ENCODE data around the gene GPR148.

GPR148 gene

DNA sequence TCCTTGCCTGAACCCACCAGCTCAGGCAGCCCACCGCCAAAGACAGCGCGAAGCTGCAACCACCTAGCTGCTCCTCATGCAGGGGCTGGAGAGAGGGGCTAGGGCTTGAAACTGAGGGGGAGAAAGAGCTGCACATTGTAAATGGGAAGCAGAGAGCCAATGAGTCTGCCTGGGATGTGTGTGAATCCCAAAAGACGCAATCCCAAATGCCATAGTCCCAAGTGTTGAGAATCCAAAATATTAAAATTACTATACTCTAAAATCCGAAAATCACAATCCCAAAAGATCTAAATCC lies 35.9 kb downstream of the GPR148 start:
- H3K9ac ChIP-seq (ENCODE audit: low read depth, low read length): no peak overlapping the region
- H3K4me3 ChIP-seq (ENCODE audit: low read depth, low read length): no peak overlapping the region
- H3K9me3 ChIP-seq (ENCODE audit: control insufficient read depth, insufficient read depth, low read length): no peaks in the 10 kb centered on the region
- no peaks in the 10 kb centered on the region for H3K36me3 ChIP-seq (ENCODE audit: control insufficient read depth, insufficient read depth, low read length)
- H3K27me3 ChIP-seq (ENCODE audit: control insufficient read depth, insufficient read depth, low read length): no peaks in the 10 kb centered on the region
- H3K4me1 ChIP-seq (ENCODE audit: control insufficient read depth, insufficient read depth, low read length): no peaks in the 10 kb centered on the region

DNA sequence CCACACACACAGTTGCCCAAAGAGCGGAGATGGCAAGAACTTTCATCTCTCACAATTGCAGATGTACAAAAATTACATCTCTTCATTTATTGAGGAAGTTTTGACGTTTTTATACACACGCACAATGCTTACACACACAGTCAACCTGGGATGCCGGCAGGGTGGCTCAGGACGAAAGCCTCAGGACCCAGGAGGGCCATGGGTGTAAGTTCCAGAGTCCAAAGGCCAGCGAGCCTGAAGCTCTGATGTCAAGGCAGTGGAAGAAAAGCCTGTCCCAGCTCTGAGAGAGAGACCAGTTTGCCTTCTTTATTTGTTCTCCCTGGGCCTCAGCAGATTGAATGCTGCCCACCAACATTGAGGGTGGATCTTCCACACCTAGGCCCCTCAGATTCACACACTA lies 36.6 kb downstream of the GPR148 start:
- Histone ChIP-seq H3K4me1 (ENCODE audit: control insufficient read depth, insufficient read depth, low read length) (no peaks in the 10 kb centered on the region), H3K4me3 (ENCODE audit: low read depth, low read length) (no peak overlapping the region), H3K9me3 (ENCODE audit: control insufficient read depth, insufficient read depth, low read length) (no peaks in the 10 kb centered on the region), H3K36me3 (ENCODE audit: control insufficient read depth, insufficient read depth, low read length) (no peaks in the 10 kb centered on the region), H3K27me3 (ENCODE audit: control insufficient read depth, insufficient read depth, low read length) (no peaks in the 10 kb centered on the region), H3K9ac (ENCODE audit: low read depth, low read length) (no peak overlapping the region)

DNA sequence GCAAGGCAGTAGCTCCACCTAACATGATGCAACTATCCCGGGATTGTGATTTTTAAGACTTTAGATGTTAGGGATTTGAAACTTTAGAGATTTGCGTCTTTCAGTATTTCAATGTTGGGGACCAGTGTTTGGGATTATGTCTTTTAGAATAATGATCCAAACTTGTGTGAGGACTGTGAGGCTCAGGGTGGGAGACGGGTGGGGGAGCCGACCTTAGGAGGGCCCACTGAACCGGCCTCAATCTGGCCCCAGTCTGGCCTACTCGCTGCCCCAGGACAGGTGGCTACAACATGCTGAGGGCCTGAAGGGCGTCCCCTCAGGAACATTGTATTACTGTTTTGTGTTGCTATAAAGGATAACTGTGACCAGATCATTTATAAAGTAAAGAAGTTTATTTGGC lies 37.2 kb downstream of the GPR148 start:
- Histone ChIP-seq H3K4me1 (ENCODE audit: control insufficient read depth, insufficient read depth, low read length) (no peaks in the 10 kb centered on the region), H3K9ac (ENCODE audit: low read depth, low read length) (no peak overlapping the region), H3K9me3 (ENCODE audit: control insufficient read depth, insufficient read depth, low read length) (no peaks in the 10 kb centered on the region), H3K36me3 (ENCODE audit: control insufficient read depth, insufficient read depth, low read length) (no peaks in the 10 kb centered on the region), H3K4me3 (ENCODE audit: low read depth, low read length) (no peak overlapping the region), H3K27me3 (ENCODE audit: control insufficient read depth, insufficient read depth, low read length) (no peaks in the 10 kb centered on the region)

DNA sequence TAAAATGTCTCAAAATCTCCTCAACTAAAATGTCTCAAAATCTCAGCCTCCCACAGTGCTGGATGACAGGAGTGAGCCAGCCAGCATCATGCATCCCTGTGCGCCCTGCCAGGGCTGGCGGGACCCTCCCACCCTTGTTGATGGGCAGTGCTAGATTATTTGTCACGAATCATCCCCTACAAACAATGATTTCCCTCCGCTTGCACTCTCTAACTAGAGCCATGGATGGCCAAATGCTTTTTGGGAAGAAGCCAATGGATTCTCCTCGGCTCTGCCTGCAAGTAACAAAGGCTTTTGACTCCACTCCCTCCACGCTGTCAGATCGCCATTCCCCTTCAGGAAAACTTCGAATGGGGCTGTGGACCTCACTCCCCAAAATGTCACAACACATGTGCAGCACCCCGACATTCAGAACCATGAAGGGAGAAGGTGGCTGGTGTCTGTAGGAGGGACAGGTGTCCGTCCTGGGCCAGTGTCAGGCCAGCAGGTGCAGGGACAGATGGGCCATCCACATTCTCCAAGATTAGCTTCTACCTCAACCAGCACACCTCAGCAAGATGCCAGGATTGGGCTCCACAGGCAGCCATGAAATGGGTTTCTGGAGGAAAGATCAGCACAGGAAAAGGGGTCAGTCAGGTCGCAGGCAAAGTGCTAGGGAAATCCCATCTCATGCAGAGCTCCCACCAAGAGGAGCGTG lies 38.0 kb downstream of the GPR148 start:
- H3K9ac ChIP-seq (ENCODE audit: low read depth, low read length): no peak overlapping the region
- H3K36me3 ChIP-seq (ENCODE audit: control insufficient read depth, insufficient read depth, low read length): no peaks in the 10 kb centered on the region
- no peak overlapping the region for H3K4me3 ChIP-seq (ENCODE audit: low read depth, low read length)
- H3K27me3 ChIP-seq (ENCODE audit: control insufficient read depth, insufficient read depth, low read length): no peaks in the 10 kb centered on the region
- H3K4me1 ChIP-seq (ENCODE audit: control insufficient read depth, insufficient read depth, low read length): peaks cover 2% of the 10 kb centered on the region
- no peaks in the 10 kb centered on the region for H3K9me3 ChIP-seq (ENCODE audit: control insufficient read depth, insufficient read depth, low read length)

DNA sequence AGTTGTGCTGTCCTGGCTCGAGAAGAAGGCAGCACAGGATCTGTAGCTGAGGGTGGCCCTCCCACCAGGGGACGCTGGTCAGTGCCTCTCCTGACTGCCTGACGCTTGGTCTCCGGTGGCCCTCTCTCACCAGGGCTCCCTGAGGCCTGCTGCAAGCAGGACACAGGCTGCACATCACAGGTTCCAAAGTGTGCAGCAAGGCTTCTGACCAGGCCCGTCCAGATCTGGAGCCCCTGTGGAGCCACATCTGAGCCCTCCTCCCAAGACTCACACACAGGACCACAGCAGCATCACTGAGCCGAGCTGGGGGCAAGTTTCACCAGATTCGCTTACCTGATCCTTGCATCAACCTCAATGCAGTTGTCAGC lies 38.5 kb downstream of the GPR148 start:
- Histone ChIP-seq H3K4me3 (ENCODE audit: low read depth, low read length) (no peak overlapping the region), H3K9ac (ENCODE audit: low read depth, low read length) (no peak overlapping the region), H3K27me3 (ENCODE audit: control insufficient read depth, insufficient read depth, low read length) (no peaks in the 10 kb centered on the region), H3K4me1 (ENCODE audit: control insufficient read depth, insufficient read depth, low read length) (peaks cover 2% of the 10 kb centered on the region), H3K36me3 (ENCODE audit: control insufficient read depth, insufficient read depth, low read length) (no peaks in the 10 kb centered on the region), H3K9me3 (ENCODE audit: control insufficient read depth, insufficient read depth, low read length) (no peaks in the 10 kb centered on the region)

DNA sequence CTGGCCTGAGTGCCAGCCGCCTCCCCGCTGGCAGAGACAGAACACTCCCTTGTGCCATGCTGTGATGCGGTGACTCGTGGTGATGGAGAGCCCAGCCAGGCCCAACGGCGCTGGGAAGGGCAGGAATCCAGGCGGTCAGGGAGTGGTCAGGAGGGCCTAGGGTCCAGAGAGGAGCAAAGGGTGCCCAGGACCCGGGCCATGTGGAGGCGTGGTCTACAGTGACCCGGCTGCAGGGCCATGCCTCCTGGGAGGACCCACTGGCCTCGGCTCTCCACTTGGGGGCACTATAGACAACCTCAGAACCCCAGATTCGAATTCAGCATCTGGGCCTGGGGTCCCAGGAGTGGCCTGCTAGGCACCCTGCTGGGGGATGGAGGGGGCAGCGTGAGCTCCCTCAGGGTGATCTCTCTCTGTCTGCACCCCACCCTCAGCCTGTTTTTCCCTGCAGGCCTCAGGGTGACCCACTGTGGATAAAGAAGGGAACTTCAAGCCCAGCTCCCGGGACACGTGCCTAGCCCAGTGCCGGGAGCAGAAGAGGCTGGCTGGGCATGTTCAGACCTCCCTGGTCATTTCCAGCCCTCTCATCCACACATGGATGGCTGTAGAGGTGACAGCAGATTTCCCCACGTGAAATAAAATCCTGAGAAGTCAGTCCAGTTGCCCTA lies 39.5 kb downstream of the GPR148 start:
- Histone ChIP-seq H3K4me3 (ENCODE audit: low read depth, low read length) (no peak overlapping the region), H3K4me1 (ENCODE audit: control insufficient read depth, insufficient read depth, low read length) (peaks cover 2% of the 10 kb centered on the region), H3K36me3 (ENCODE audit: control insufficient read depth, insufficient read depth, low read length) (no peaks in the 10 kb centered on the region), H3K9ac (ENCODE audit: low read depth, low read length) (no peak overlapping the region), H3K27me3 (ENCODE audit: control insufficient read depth, insufficient read depth, low read length) (no peaks in the 10 kb centered on the region), H3K9me3 (ENCODE audit: control insufficient read depth, insufficient read depth, low read length) (no peaks in the 10 kb centered on the region)

DNA sequence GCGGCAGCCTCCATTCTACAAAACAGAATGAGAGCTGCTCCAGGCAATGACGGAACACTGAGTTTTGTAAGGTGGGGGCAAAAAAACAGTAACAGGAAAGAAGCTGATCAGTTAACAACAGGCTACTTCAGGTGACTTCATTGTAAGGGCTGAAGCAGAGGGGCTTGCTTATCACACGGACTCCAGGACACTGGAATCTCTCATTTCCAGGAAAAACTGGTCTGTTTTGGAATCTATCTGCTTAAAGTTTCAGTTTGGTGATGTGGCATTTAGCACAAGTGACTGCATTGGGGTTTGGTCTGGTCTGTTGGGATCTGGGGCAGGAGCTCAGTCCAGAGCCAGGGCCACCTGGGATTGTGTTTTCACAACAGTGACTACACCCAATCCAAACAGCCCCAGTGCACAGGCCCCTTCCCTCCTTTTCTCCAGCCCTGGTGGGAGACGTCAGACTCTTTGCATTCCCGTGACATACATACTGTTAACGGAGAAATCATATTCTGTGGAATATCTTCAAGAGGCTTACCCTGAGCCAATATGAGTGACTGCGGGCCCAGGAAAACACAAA lies 40.6 kb downstream of the GPR148 start:
- no peaks in the 10 kb centered on the region for H3K36me3 ChIP-seq (ENCODE audit: control insufficient read depth, insufficient read depth, low read length)
- no peak overlapping the region for H3K9ac ChIP-seq (ENCODE audit: low read depth, low read length)
- H3K27me3 ChIP-seq (ENCODE audit: control insufficient read depth, insufficient read depth, low read length): no peaks in the 10 kb centered on the region
- no peak overlapping the region for H3K4me3 ChIP-seq (ENCODE audit: low read depth, low read length)
- peaks cover 2% of the 10 kb centered on the region for H3K4me1 ChIP-seq (ENCODE audit: control insufficient read depth, insufficient read depth, low read length)
- H3K9me3 ChIP-seq (ENCODE audit: control insufficient read depth, insufficient read depth, low read length): no peaks in the 10 kb centered on the region

DNA sequence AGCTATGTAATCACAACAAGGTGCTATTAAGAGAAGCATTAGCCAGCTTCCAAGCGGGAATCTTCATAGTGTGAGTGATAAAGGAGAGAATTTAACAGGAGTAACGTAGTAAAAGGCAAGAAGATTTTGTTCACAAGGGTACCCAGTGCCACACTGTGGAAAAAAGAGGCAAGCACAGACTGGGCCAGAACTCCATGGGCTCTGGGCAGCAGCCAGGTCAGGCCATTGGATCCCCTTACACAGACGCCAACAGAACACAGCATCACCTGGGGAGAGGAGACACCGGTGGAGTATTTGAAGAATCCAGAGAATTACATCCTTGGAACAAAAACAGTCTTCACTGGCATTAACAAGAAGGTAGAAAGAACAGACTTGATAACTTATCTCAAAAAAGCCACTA lies 47.7 kb downstream of the GPR148 start:
- Histone ChIP-seq H3K9ac (ENCODE audit: low read depth, low read length) (no peak overlapping the region), H3K4me3 (ENCODE audit: low read depth, low read length) (no peak overlapping the region), H3K36me3 (ENCODE audit: control insufficient read depth, insufficient read depth, low read length) (no peaks in the 10 kb centered on the region), H3K27me3 (ENCODE audit: control insufficient read depth, insufficient read depth, low read length) (no peaks in the 10 kb centered on the region), H3K9me3 (ENCODE audit: control insufficient read depth, insufficient read depth, low read length) (no peaks in the 10 kb centered on the region), H3K4me1 (ENCODE audit: control insufficient read depth, insufficient read depth, low read length) (no peaks in the 10 kb centered on the region)

DNA sequence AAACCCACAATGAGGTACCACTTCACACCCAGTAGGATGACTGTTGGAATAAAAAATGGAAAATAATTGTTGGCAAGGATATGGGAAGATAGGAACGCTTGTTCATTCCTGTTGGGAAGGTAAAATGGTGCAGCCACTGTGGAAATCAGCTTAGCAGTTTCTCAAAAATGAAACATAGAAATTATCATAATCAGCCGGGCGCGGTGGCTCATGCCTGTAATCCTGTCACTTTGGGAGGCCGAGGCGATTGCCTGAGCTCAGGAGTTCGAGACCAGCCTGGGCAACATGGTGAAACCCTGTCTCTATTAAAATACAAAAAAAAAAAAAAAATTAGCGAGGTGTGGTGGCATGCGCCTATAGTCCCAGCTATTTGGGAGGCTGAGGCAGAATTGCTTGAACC lies 49.9 kb downstream of the GPR148 start:
- no peaks in the 10 kb centered on the region for H3K27me3 ChIP-seq (ENCODE audit: control insufficient read depth, insufficient read depth, low read length)
- H3K36me3 ChIP-seq (ENCODE audit: control insufficient read depth, insufficient read depth, low read length): no peaks in the 10 kb centered on the region
- no peak overlapping the region for H3K9ac ChIP-seq (ENCODE audit: low read depth, low read length)
- H3K4me3 ChIP-seq (ENCODE audit: low read depth, low read length): no peak overlapping the region
- no peaks in the 10 kb centered on the region for H3K9me3 ChIP-seq (ENCODE audit: control insufficient read depth, insufficient read depth, low read length)
- H3K4me1 ChIP-seq (ENCODE audit: control insufficient read depth, insufficient read depth, low read length): no peaks in the 10 kb centered on the region
